ENCODE data around the gene PITX2.

- TF ChIP-seq YY1 (IDR thresholded peaks at IDR 0.05; ENCODE audit: insufficient read depth, insufficient read length) (no peak), ZNF274 (IDR thresholded peaks at IDR 0.05; ENCODE audit: low read depth, low read length) (no peak), SUZ12 (IDR thresholded peaks at IDR 0.05; ENCODE audit: extremely low read depth, insufficient read depth, insufficient read length) (no peak)
Measured at GRCh38 chr4:110619463-110620247, 3.2 kb downstream of the PITX2 start.

Data from NT2/D1 (cell line).